COLO829 (cell line): ENCODE measurements around the gene TNFRSF6B.

Source experiments
- DNase-seq: peaks from one replicate; pipeline ENCODE4 v3.0.0; 2012; ENCODE audit warnings: low spot score

The TNFRSF6B gene

GRCh38 chr20:63697868-63698545, 1.6 kb downstream of the TNFRSF6B start:
- no peak for DNase-seq

GRCh38 chr20:63698739-63699465, 2.5 kb downstream of the TNFRSF6B start:
- no peak for DNase-seq

DNA sequence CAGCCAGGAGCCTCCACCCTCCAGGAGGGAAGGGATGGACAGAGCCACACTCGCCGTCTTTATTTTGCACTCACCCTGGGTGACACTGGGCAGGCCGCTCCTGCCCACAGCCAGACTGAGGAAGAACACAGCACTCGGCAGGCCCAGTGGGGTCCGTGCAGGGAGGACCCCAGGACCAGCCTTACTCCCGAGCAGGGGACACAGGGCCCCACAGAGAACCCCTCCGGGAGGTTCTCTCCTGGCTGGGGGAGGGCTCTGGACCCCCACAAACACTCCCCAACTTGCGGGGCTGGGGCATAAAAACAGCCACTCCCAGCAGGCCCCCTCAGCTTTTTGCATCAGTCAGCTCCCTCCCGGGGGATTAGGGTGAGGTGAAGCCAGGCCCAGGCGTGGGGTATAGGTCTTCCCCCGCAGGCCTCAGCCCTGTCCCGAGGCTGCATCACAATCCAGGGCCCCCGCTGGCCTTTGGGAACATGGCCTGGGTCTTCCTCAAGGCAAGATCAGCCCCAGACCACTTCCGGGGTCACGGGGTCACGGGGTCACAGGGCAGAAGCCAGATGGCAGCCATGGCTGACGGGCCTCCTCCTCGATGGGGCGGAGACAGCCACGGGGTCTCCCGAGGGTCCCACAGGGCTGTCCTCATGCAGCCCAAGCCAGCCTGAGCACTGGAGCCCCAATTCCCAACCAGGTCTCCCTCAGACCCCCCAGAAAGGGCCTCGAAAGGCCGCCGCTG, 3.2 kb downstream of the TNFRSF6B start:
- no peak for DNase-seq

DNA sequence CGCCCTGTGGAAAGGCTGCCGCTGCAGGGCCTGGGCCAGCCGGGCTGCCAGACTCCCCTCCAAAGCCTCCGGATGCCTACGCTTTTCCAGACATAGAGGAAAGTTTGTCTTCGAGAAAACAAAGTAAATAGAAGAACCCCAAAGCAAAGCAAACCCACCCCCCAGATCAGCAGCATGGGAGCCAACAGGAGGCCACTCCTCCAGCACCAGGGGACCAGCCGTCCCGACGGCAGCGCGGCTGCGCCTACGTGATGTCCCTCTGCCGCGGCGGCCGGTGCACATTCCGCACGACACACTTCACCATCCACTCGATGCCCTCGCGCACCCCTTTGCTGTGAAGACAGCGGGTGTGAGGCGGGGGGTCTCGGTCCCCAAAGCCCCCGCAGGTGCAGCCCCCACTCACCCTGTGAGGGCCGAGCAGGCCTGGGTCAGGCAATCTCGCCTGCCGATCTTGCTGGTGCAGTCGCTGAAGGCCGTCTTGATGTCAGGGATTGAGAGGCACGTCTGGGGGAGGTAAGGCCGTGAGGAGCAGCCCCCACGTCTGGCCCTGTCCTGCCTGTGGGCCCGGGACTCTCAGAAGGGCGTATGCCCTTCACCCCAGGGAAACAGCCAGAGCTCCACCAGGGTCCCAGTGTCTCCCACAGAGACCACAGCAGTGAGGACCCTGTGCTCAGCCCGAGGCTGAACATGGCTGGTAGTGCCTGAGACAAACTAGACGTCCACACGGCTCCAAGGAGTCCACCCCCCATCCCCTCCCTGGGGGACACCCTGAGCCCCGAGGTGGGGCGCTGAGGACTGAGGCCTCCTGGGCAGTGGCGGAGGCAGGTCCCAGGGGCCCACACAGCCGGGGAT, 4.0 kb downstream of the TNFRSF6B start:
- DNase-seq: no peak

GRCh38 chr20:63701051-63701328, 4.5 kb downstream of the TNFRSF6B start:
- DNase-seq: no peak

GRCh38 chr20:63701329-63702035, 5.0 kb downstream of the TNFRSF6B start:
- no peak for DNase-seq

- DNase-seq: no peak
These were observed 5.7 kb downstream of the TNFRSF6B start for GRCh38 chr20:63702036-63702665.

DNA sequence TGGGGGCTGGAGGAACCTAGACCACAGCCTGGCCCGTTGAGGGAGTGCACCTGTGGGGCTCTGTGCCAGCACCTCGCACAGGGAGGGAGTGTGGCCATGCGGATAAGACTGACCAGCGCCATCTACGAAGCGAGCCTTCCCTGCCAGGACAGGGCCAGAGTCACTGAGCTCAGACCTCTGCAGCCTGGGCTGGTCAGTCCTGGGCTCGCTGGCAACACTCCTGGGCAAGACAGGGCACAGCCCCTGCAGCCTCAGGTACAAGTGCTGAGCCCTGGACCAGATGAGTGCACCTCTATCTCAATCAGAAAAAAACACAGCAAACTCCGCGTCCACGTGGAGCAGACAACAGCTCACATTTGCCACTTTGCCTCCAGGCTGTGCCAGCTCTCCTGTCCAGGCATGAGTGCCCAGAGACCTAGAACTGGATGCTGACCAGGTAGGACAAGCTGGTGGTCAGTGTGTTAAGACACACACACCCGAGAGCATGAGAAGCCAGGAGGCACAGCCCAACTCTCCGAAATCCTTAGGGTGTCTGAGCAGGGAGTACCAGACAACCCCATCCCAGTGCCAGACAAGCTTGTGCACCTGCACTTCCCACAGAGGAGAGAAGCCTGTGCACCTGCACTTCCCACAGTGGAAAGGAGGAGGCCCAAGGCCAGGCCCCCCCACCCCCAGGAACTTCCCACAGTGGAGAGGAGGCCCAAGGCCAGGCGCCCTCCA, 6.5 kb downstream of the TNFRSF6B start:
- DNase-seq: no peak

DNA sequence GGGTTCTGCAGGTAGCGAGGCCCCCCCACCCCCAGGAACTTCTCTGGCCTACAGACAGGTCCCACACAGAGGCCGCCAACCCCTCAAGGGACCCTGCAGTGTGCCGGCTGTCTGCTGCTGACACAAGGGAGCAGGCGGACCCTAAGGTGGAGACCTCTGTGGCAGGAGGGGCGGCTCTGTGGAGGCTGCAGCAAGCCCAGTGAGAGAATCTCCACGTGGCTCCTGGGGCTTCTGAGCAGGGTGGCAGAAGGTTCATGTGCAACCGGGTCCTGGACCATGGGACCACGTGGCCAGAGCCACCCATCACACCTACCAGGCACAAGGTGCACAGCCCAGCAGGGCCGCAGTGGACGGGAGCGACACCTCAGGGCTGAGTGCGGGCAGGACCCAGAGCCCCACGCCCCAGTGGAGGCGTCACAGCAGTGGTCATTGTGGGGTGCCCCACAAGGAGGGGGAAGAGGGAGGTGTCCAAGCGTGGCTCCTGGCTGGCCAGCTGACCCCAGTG, 7.1 kb downstream of the TNFRSF6B start:
- DNase-seq: no peak

- no peak for DNase-seq
These were observed 7.7 kb downstream of the TNFRSF6B start for GRCh38 chr20:63703976-63704748.

DNA sequence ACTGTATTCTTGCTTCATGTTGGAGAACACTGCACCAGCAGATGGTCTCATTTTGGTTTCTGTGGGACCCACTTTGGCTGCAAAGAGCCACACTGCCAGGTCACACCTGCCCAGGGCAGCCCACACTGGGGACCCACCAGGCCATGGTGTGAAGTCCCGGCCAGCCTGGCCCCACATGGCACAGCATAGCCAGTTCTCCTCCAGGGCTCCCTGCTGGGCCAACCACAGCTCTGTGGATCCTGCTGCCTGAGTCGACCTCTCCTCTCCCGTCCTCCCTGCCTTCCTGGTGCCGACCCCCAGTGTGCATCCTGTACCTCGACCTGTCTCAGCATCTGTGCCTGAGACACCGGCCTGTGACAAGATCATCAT, 8.3 kb downstream of the TNFRSF6B start:
- no peak for DNase-seq

DNA sequence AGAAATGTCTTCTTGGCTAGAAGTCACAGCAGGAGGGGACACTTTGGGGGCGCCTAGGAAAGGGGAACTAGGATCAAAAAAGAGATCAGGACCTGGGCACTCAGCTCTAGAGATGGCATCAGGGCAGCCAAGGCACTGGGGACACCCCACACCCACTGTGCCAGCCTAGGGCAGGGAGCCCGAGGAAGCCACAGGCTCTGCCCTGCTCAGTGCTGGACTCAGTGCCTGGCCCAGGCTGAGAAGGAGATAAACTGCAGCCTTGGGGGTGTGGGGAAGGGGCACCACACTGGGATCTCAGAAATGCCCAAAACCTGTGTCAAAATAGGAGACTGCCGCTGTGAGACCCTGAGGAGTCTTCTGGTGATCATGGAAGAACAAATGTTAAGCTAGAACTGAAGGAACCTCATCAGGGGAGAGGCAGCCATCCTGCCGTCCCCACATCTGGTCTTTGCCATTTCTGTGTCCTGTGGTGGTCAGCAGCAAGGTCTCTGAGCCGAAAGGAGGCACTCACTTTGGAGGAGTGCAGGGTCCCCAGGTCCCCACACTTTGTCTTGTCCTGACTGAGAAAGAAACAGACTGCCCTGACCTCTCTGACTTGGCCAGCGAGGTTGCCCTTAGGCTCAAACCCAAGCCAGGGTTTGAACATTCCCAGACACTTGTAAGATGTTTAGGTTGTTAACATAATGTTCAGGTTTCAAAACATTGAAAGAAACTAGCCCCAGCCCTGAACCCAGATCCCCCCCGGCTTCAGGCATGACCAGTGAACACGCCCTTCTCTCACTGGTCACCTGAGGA, 9.0 kb downstream of the TNFRSF6B start:
- no peak for DNase-seq

DNA sequence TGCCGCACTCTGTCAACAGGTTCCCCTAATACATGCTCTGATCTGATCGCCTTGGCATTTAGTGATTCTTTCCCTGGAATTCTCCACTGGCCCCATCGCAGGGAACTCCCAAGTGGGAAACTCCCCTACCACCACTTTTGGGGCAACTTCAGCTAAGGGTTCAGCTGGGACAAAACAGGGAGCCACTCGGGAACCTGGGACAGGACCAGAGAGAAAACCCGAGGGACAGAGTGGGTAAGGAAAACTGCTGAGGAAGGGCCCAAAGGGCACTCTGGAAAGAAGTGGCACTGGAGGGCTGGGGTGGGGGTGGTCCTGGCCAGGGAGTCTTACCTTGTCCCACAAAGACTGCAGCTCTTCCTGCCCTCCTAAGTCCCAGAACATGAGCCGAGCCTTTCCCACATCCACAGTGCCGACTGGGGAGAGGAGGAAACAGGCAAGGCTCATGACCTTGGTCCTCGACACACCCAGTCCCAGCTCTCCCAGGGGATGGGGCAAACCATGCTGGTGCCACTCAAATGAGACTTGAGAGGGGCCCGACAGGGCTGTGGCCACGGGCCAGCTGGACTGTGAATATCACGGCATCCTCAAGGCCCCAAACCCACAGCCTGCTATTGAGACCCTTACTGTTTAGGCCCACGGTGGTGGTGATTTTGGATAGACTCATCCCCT, 9.7 kb downstream of the TNFRSF6B start:
- no peak for DNase-seq

GRCh38 chr20:63706852-63707557, 10.6 kb downstream of the TNFRSF6B start:
- peak; percentile 23 for DNase-seq

GRCh38 chr20:63707558-63708300, 11.3 kb downstream of the TNFRSF6B start, which contains the start of the genes ARFRP1 and ZGPAT:
TSS of gene ARFRP1 (minus strand) at chr20:63707976. CDS start at chr20:63707091, 885 bp downstream.
TSS of gene ZGPAT (plus strand) at chr20:63708039. CDS start at chr20:63708581, 542 bp downstream.
- peak; percentile 74 for DNase-seq

GRCh38 chr20:63708301-63709148, 12.1 kb downstream of the TNFRSF6B start:
- DNase-seq: no peak
